SH-SY5Y (cell line): ENCODE measurements around the gene TAS1R1.

ENCODE experiments used
- GATA2 ChIP-seq: IDR thresholded peaks from 2 replicates; pipeline ENCODE4 v1.6.1; 2011; ENCODE audit warnings: mild to moderate bottlenecking, low read depth, low read length
- GATA3 ChIP-seq: IDR thresholded peaks from 2 replicates; pipeline ENCODE4 v1.6.1; 2011; ENCODE audit warnings: low read depth, mild to moderate bottlenecking, low read length, moderate library complexity

DNA sequence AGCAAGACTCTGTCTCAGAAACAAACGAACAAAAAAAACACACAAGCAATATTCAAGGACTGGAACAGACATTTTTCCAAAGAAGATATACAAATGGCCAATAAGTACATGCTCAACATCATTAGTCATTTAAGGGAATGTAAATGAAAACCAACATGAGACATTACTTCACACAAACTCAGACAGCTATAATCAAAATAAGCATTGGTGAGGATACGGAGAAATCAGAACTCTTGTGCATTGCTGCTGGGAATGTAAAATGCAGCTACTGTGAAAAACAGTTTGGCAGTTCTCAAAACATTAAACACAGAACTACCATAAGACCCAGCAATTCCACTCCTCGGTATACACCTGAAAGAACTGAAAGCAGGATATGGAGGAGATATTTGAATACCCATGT is 16.2 kb upstream of the TAS1R1 start:
- TF ChIP-seq GATA2 = no peak
- TF ChIP-seq GATA3 = no peak
